Measurements from ENCODE around the gene ARGLU1. TPM values are rescaled to one million over a fixed set of nuclear protein-coding genes. Genes with fewer than 3 reads are reported as not detected.

Gene ARGLU1
- total RNA-seq, 1 donor from 2014 or later: 36.8 TPM

- no peak for DNase-seq (ENCODE audit: low spot score)
- intact Hi-C loops (cut with DNase I): loop anchor here (5.0 to 10.0 kb wide), 3 partner anchors 174 to 1746 kb away; no protein-coding TSS in a partner anchor
Observed at GRCh38 chr13:106530171-106530851, 37.6 kb downstream of the ARGLU1 start.

DNA sequence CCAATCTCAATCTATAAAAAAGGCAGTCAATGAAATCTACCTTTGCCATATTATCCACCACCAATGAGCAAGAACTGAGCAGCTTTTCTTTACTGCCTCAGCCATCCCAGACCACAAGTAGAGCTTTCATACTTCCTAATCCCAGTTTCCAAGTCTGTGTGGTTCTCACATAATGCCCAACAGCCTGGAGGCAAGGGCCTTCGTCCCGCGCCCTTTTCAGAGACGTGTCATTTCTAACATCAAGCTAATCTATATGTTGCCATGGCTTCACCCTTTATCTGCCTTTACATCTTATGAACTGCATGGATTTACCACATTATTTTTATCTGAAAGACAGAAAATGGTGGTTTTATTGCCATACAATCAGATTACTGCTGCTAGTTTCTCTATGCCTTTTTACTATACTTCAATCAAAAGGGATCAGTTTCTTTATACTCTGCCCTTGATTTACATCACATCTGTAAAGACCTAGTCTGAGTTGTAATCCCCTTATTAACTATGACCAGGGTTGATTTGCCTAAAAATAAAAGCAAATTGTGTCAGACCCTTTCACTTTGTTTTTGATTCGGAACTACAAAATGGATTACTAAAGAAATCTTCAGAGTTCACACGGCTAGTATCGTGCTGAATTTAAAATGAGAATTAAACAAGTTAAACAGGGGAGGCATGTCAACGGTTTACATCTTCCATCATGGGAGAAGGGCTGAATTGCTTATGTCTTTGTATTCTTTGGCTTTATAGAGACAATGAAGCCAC, 38.3 kb downstream of the ARGLU1 start:
- no peak for DNase-seq (ENCODE audit: low spot score)
- intact Hi-C loops (cut with DNase I): loop anchor here (5.0 to 10.0 kb wide), 3 partner anchors 175 to 1745 kb away; no protein-coding TSS in a partner anchor

- intact Hi-C loops (cut with DNase I): no loop called here
- no peak for DNase-seq (ENCODE audit: low spot score)
Observed at GRCh38 chr13:106528718-106529414, 39.1 kb downstream of the ARGLU1 start.

DNA sequence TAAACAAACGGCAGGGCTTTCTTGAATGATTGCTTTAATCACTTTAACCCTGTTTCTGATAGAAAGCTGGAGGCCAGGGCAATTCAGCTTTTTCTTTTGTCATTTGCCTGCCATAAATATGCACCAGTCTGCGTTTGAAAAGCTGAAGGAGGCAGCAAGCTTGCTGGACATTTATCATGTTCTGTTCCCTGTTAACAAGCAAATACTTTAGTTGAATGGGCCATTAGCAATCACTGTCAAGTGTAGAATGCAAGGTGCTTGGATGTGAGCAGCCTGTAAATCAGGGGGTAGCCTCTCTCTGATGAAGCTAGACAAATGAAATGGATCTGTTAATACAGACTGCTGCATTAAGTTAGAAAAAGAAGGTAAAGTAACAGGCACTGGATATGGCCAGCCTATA, 40.1 kb downstream of the ARGLU1 start:
- no peak for DNase-seq (ENCODE audit: low spot score)
- intact Hi-C loops (cut with DNase I): no loop called here

DNA sequence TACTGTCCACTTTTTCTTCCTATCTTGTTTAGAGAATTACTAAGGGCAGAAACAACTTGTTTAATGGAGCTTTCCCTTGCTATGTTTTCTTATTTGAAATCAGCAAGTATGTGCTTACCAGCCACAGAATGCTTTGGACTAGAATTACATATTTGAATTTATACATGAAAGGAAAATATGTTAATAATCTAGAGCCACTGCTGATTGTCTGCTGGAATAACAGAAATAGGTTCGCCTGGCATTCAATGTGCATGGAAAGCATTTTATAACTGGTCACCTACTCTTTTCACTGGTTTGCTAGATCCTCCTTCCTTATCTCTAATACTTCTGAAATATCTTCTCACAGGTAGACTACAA, 40.5 kb downstream of the ARGLU1 start:
- no peak for DNase-seq (ENCODE audit: low spot score)
- intact Hi-C loops (cut with DNase I): no loop called here

GRCh38 chr13:106526738-106527444, 41.0 kb downstream of the ARGLU1 start:
- intact Hi-C loops (cut with DNase I): no loop called here
- DNase-seq (ENCODE audit: low spot score): no peak

DNA sequence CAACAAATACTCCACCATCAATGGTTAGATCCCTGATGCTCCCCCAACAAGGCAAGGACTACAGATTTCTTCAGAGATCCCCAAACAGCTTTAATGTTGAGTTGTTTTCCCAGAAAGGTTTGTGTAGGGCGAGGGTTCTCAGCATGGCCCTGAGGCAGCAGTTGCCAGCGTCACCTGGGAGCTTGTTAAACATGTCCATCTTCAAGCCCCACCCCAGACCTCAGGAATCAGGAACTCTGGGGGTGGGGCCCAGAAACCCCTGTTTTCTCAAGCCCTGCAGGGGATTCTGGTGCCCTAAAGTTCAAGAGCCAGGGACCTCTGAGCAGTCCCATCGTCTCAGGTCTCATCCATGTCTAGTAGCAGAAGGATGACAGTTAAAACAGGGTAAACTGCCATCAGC, 42.1 kb downstream of the ARGLU1 start:
- no peak for DNase-seq (ENCODE audit: low spot score)
- intact Hi-C loops (cut with DNase I): no loop called here

- no peak for DNase-seq (ENCODE audit: low spot score)
- intact Hi-C loops (cut with DNase I): no loop called here
Observed at GRCh38 chr13:106524108-106524507, 43.8 kb downstream of the ARGLU1 start.

DNA sequence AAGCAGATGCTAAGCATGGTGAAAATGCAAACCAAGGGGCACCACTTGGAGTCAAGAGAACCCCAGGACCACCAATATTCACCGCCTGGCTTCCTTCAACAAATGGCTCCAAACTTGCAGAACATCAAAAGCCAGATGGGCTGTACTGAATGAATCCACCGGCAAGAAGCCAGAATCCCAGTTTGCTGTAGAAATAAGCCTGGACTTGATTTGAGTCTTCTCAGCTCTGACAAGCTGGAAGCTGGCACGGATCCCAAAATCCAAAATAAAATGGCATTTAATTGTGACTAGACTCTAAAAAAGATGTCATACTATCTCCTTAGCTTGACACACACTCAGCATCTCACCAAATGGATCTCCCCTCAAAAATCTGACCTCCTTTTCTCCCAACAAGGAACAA, 44.4 kb downstream of the ARGLU1 start:
- intact Hi-C loops (cut with DNase I): no loop called here
- DNase-seq (ENCODE audit: low spot score): no peak

- intact Hi-C loops (cut with DNase I): no loop called here
- no peak for DNase-seq (ENCODE audit: low spot score)
Observed at GRCh38 chr13:106522898-106523525, 44.9 kb downstream of the ARGLU1 start.

- no peak for DNase-seq (ENCODE audit: low spot score)
- intact Hi-C loops (cut with DNase I): no loop called here
Observed at GRCh38 chr13:106522112-106522705, 45.7 kb downstream of the ARGLU1 start.

- intact Hi-C loops (cut with DNase I): no loop called here
- DNase-seq (ENCODE audit: low spot score): no peak
Observed at GRCh38 chr13:106521095-106521799, 46.7 kb downstream of the ARGLU1 start.

- no peak for DNase-seq (ENCODE audit: low spot score)
- intact Hi-C loops (cut with DNase I): no loop called here
Observed at GRCh38 chr13:106520251-106521054, 47.5 kb downstream of the ARGLU1 start.

GRCh38 chr13:106518512-106518911, 49.4 kb downstream of the ARGLU1 start:
- intact Hi-C loops (cut with DNase I): no loop called here
- no peak for DNase-seq (ENCODE audit: low spot score)

GRCh38 chr13:106517109-106517847, 50.7 kb downstream of the ARGLU1 start:
- intact Hi-C loops (cut with DNase I): no loop called here
- DNase-seq (ENCODE audit: low spot score): no peak

- no peak for DNase-seq (ENCODE audit: low spot score)
- intact Hi-C loops (cut with DNase I): no loop called here
Observed at GRCh38 chr13:106515635-106516254, 52.2 kb downstream of the ARGLU1 start.

All from cardiac septum (tissue), 1 donor.